Measurements from ENCODE around the gene PAQR5. TPM values are rescaled to one million over a fixed set of nuclear protein-coding genes. Genes with fewer than 3 reads are reported as not detected.
"Not testable (repeated sequence)": the region's sequence is repeated elsewhere in the genome, so short reads cannot be mapped to it uniquely, and the experiment has no call there.

PAQR5 gene
- total and polyA plus RNA-seq, 9 of the 15 experiments (the other 6 are each of a cell fraction or from before 2014, with no cell fraction given), result 0.04 to 0.08 TPM; not detected in 7

DNA sequence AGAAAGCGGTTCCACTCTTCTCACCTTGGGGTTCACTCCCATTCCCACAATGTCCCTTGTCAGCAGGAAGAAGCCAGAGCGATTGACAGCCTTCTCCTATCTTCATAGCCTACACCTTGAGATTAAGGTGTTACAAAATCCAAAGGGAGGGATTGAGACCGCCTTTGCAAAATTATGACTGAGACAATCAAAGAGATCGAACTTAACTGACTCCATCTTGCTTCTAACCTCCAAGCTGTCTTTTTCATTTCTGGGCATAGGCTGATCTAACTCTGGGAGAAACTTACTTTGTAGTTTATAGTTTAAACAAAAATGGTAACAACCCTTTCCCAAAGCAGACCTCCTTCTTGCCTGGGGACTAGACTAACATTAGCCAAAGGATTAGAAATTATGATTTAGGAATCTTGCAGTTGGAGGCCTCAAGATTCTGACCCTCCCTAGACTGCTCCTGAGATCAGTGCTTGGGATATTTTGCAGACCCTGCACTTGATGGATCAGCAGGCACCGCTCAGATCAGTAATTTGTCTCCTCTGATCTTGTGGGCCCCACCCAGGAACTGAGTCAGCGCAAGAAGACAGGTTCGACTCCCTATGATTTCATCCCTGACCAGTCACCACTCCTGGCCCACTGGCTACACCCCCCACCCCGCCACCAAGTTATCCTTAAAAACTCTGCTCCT, 40.0 kb downstream of the PAQR5 start:
- H3K79me2 ChIP-seq (ENCODE audit: control insufficient read depth, insufficient read depth, low read length), result no peaks in the 10 kb centered on the region
- H3K36me3 ChIP-seq (ENCODE audit: control insufficient read depth, insufficient read depth, low read length), result no peaks in the 10 kb centered on the region
- no peak overlapping the region for H3K4me3 ChIP-seq
- no peak for TF ChIP-seq NFATC3 (IDR thresholded peaks at IDR 0.05)
- TF ChIP-seq L3MBTL2 (IDR thresholded peaks at IDR 0.05), result no peak
- TF ChIP-seq ZNF232 (CRISPR knock-in tag; IDR thresholded peaks at IDR 0.05), result no peak
- no peak for TF ChIP-seq NR4A1 (CRISPR knock-in tag; IDR thresholded peaks at IDR 0.05)
- TF ChIP-seq NR4A1 (tag; IDR thresholded peaks at IDR 0.05), result peak; percentile 47; the same call in 1 of the 2 replicates
- peak; percentile 54; the same call in 1 of the 2 replicates for TF ChIP-seq PYGO2 (tag; IDR thresholded peaks at IDR 0.05)
- 0 out of 2 replicates have a peak, but pooled peaks have one; percentile 16 for TF ChIP-seq SMAD4 (CRISPR knock-in tag; conservative IDR thresholded peaks at IDR 0.05)
- peak; percentile 42; the same call in 1 of the 2 replicates for TF ChIP-seq FOSL1 (tag; conservative IDR thresholded peaks at IDR 0.05)
- TF ChIP-seq PTTG1 (tag; IDR thresholded peaks at IDR 0.05; ENCODE audit: low read depth), result peak; percentile 34; the same call in 1 of the 2 replicates
- TF ChIP-seq DDX20 (tag; IDR thresholded peaks at IDR 0.05; ENCODE audit: low read depth), result 0 out of 2 replicates have a peak, but pooled peaks have one; percentile 46
- no peak for TF ChIP-seq RBM34 (IDR thresholded peaks at IDR 0.05; ENCODE audit: borderline replicate concordance, insufficient read depth, low read length)
- 3% methylated on average over 7 of the region's 8 CpGs for WGBS (ENCODE audit: insufficient coverage, low coverage, missing lambda C conversion rate)
- no peak overlapping the region for H3K9ac ChIP-seq (ENCODE audit: insufficient read depth in 1 of 2, low read depth in 2 of 2, low read length in 2 of 2)
- no peaks in the 10 kb centered on the region for H3K4me1 ChIP-seq (replicated peaks in 1 of 2; ENCODE audit: control insufficient read depth in 2 of 2, insufficient read depth in 2 of 2, low read length in 2 of 2)
- no peaks in the 10 kb centered on the region for H4K20me1 ChIP-seq (replicated peaks; ENCODE audit: control insufficient read depth, insufficient read depth, low read length)
- no peak overlapping the region for H2AFZ ChIP-seq (ENCODE audit: low read depth, low read length)
- H3K27ac ChIP-seq (ENCODE audit: extremely low read depth, low read depth, low read length), result no peak overlapping the region
- in situ Hi-C loops (cut with MboI), result no loop called here
- intact Hi-C loops (cut with micrococcal nuclease), result no loop called here
- no peak for ATAC-seq
- ChIA-PET POLR2A (no interaction called here), CTCF (ENCODE audit: low intra/inter-chr PET ratio) (no interaction called here)
- H3K9me1 ChIP-seq (ENCODE audit: control insufficient read depth, insufficient read depth, low read length), result no peaks in the 10 kb centered on the region
- BruUV-seq (replicated peaks), result no TSS peak
- no peaks in the 10 kb centered on the region for H3K9me3 ChIP-seq (replicated peaks; ENCODE audit: control insufficient read depth, insufficient read depth, low read depth, low read length)
- no peak for FAIRE-seq
- no peak overlapping the region for H3K4me2 ChIP-seq (ENCODE audit: insufficient read depth, low read length)
- peak in 1 of 4 experiments; percentile 11 for DNase-seq (ENCODE audit: extremely low read depth in 1 of 4, low spot score in 3 of 4)
- peaks cover 9 to 13% of the 10 kb centered on the region in 2 experiments; a peak in 4 of 5 replicates for H3K27me3 ChIP-seq (ENCODE audit: control insufficient read depth in 2 of 2, insufficient read depth in 2 of 2, low read length in 2 of 2)

DNA sequence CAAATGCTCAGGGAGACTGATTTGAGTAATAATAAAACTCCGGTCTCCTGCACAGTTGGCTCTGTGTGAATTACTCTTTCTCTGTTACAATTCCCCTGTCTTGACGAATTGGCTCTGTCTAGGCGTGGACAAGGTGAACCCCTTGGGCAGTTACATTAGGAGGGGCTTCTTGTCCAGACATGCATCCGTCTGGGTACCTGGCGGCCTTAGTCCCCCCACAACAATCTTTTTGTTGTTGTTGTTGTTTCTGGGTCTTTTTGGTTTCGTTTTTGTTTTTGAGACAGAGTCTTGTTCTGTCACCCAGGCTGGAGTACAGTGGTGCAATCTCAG, 40.5 kb downstream of the PAQR5 start:
- H3K4me1 ChIP-seq (replicated peaks in 1 of 2; ENCODE audit: control insufficient read depth in 2 of 2, insufficient read depth in 2 of 2, low read length in 2 of 2); H3K9me3 ChIP-seq (replicated peaks; ENCODE audit: control insufficient read depth, insufficient read depth, low read depth, low read length); H3K4me3 ChIP-seq; POLR2A ChIA-PET; FAIRE-seq; H3K79me2 ChIP-seq (ENCODE audit: control insufficient read depth, insufficient read depth, low read length); H3K27ac ChIP-seq (ENCODE audit: extremely low read depth, low read depth, low read length); DNase-seq (ENCODE audit: extremely low read depth in 1 of 4, low spot score in 3 of 4); ATAC-seq; BruUV-seq (replicated peaks); H3K4me2 ChIP-seq (ENCODE audit: insufficient read depth, low read length); in situ Hi-C loops (cut with MboI); intact Hi-C loops (cut with micrococcal nuclease); H4K20me1 ChIP-seq (replicated peaks; ENCODE audit: control insufficient read depth, insufficient read depth, low read length); H2AFZ ChIP-seq (ENCODE audit: low read depth, low read length); H3K9me1 ChIP-seq (ENCODE audit: control insufficient read depth, insufficient read depth, low read length); H3K9ac ChIP-seq (ENCODE audit: insufficient read depth in 1 of 2, low read depth in 2 of 2, low read length in 2 of 2); H3K36me3 ChIP-seq (ENCODE audit: control insufficient read depth, insufficient read depth, low read length); CTCF ChIA-PET (ENCODE audit: low intra/inter-chr PET ratio): not testable (repeated sequence)
- H3K27me3 ChIP-seq (ENCODE audit: control insufficient read depth in 2 of 2, insufficient read depth in 2 of 2, low read length in 2 of 2), result peaks cover 13 to 17% of the 10 kb centered on the region in 2 experiments; a peak in 4 of 5 replicates
- WGBS (ENCODE audit: insufficient coverage, low coverage, missing lambda C conversion rate), result 6% methylated on average over 6 of the region's 6 CpGs
